Thymus (tissue), 14 donors: ENCODE results near the gene TANGO6. TPM values are rescaled to one million over a fixed set of nuclear protein-coding genes. Genes with fewer than 3 reads are reported as not detected.

Source experiments
- DNase-seq, 9 donors: peaks; one replicate each; pipeline ENCODE4 v3.0.0-alpha.2; 2013; ENCODE audit warnings: low spot score in 9 of 9, low read depth in 6 of 9, missing footprints in 1 of 9
- H3K27ac ChIP-seq, 2 donors: one replicate each; pipeline ENCODE4 v1.5.1; 2013; ENCODE audit warnings: control low read depth in 1 of 2, low read depth in 1 of 2, low read length in 1 of 2, mild to moderate bottlenecking in 1 of 2, moderate library complexity in 1 of 2
- H3K27me3 ChIP-seq, 2 donors: one replicate each; pipeline ENCODE4 v1.5.1; 2013; ENCODE audit warnings: low read length in 1 of 2; ENCODE audit not compliant: control insufficient read depth in 2 of 2, insufficient read depth in 1 of 2
- H3K36me3 ChIP-seq, 2 donors: one replicate each; pipeline ENCODE4 v1.5.1; 2013; ENCODE audit warnings: low read length in 1 of 2, mild to moderate bottlenecking in 1 of 2, moderate library complexity in 1 of 2; ENCODE audit not compliant: control insufficient read depth in 2 of 2, insufficient read depth in 2 of 2
- H3K4me1 ChIP-seq, 2 donors: one replicate each; pipeline ENCODE4 v1.5.1; 2013; ENCODE audit warnings: low read length in 2 of 2; ENCODE audit not compliant: control insufficient read depth in 2 of 2, insufficient read depth in 2 of 2
- H3K4me3 ChIP-seq, 2 donors: one replicate each; pipeline ENCODE4 v1.5.1; 2013; ENCODE audit warnings: low read length in 2 of 2, control low read depth in 1 of 2, mild to moderate bottlenecking in 1 of 2
- H3K9me3 ChIP-seq, 2 donors: one replicate each; pipeline ENCODE4 v1.5.1; 2013; ENCODE audit warnings: low read length in 1 of 2, mild to moderate bottlenecking in 1 of 2; ENCODE audit not compliant: control insufficient read depth in 2 of 2, insufficient read depth in 1 of 2
- WGBS: extraction: QIAGEN DNeasy Blood & Tissue Kit; methylation state at CpG from one replicate; pipeline ENCODE4 v1.1.7; 2013; 5-methylcytosine and 5-hydroxymethylcytosine counted together
- long read RNA-seq, 10 donors: transcript quantifications; one replicate each; lab custom pipeline, GENCODE V29; 2026
- polyA plus RNA-seq: library from polyadenylated mRNA; stranded (reverse); fragments of 200-250 nt; gene quantifications from one replicate; pipeline ENCODE4 v1.2.3, GENCODE V29; 2013
- total RNA-seq: library from RNA; stranded (reverse); fragments of 120-200 nt; gene quantifications from one replicate; pipeline ENCODE4 v1.2.4, GENCODE V29; 2013
- donor health status: healthy.

The TANGO6 gene
- total RNA-seq (9.1 TPM), polyA plus RNA-seq (3.2 TPM)
- long read RNA-seq, donor 1, full-length matches to known transcripts = 1 of 1 reads
- long read RNA-seq, donor 1, partial matches to known transcripts = 0 of 1 reads
- long read RNA-seq, donor 1, other reads (novel, unspliced or antisense) = 0 of 1 reads
- long read RNA-seq, donor 2 = 0 reads
- long read RNA-seq, donor 3 = 0 reads
- long read RNA-seq, donor 4, partial matches to known transcripts = 0 of 1 reads
- long read RNA-seq, donor 4, other reads (novel, unspliced or antisense) = 0 of 1 reads
- long read RNA-seq, donor 5, full-length matches to known transcripts = 2 of 2 reads
- long read RNA-seq, donor 5, partial matches to known transcripts = 0 of 2 reads
- long read RNA-seq, donor 5, other reads (novel, unspliced or antisense) = 0 of 2 reads
- long read RNA-seq, donor 6, full-length matches to known transcripts = 3 of 3 reads
- long read RNA-seq, donor 6, partial matches to known transcripts = 0 of 3 reads
- long read RNA-seq, donor 6, other reads (novel, unspliced or antisense) = 0 of 3 reads
- long read RNA-seq, donor 7 = 0 reads
- long read RNA-seq, donor 8 = 0 reads
- long read RNA-seq, donor 9 = 0 reads
- long read RNA-seq, donor 10 = 0 reads

DNA sequence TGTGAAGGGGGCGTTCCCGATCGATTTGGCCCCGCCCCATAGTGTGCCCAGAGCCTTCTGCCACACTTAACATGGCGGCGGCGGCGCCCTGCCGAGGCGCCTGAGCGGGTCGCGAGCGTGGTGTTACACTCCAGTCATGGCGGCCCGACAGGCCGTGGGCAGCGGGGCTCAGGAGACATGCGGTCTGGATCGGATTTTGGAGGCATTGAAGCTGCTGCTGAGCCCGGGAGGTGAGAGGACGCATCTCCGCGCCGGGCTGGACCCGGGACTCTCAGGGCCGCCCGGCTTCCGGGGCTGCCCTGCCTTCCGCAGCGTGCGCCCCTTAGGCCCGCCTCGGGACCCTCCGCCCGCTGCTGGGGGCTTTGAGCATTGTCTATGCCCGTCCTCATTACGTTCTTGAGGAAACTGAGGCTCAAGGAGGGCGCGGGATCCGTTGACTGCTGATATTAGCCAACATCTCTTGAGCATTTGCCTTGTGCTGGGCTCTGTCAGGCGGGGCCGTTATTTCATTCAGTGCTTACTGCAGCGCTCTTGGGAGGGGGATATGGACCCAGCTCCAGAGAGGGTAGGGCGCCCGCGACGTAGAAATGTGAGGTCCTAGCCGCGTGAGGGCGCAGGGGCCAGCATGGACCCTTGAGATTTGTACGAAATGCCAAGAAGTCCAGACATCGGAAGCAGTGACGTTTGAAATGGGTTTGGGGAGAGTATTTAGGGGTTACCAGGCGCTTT is at the start of gene TANGO6:
TSS of gene TANGO6 (plus strand) at position 50 of the 729 bp plus-strand sequence. CDS start at position 137, 87 bp downstream.
- H3K4me1 ChIP-seq = peaks cover 10% of the 10 kb centered on the region in 2 donors
- H3K27ac ChIP-seq = peak within 1 kb of the TSS; percentile 65 to 92
- no peaks in the 10 kb centered on the region for H3K9me3 ChIP-seq
- peak; percentile 71 to 94 (median 83) for DNase-seq
- H3K36me3 ChIP-seq = no peaks in the 10 kb centered on the region
- H3K4me3 ChIP-seq = peak within 1 kb of the TSS; percentile 59 to 80
- H3K27me3 ChIP-seq = no peaks in the 10 kb centered on the region
- under 1% methylated on average over 55 of the region's 55 CpGs for WGBS

DNA sequence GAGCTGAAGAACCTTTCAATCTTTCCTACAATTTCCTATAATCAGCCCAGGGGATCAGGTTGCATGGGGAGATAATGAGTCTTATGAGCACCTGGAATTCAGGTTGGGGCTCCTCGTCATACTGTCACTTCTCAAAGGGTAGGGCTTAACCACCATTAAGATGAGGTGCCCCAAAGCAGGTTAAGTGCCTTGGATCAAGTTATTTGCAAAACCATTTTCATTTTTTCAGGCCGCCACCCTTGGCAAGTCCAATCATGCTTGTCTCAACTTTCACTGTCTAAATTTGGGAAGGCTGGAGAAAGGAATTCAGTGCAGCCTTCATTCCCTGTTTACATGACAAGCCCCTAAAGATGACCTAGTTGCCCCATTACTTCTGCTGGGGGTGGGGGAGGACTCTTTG is 44.9 kb upstream of the TANGO6 start:
- WGBS = 94% methylated on average over 2 of the region's 2 CpGs
- H3K36me3 ChIP-seq = no peaks in the 10 kb centered on the region
- H3K4me3 ChIP-seq = no peak overlapping the region
- DNase-seq = no peak
- no peaks in the 10 kb centered on the region for H3K27me3 ChIP-seq
- peaks cover 2 to 8% of the 10 kb centered on the region in 2 donors for H3K4me1 ChIP-seq
- no peak overlapping the region for H3K27ac ChIP-seq
- H3K9me3 ChIP-seq = no peaks in the 10 kb centered on the region

DNA sequence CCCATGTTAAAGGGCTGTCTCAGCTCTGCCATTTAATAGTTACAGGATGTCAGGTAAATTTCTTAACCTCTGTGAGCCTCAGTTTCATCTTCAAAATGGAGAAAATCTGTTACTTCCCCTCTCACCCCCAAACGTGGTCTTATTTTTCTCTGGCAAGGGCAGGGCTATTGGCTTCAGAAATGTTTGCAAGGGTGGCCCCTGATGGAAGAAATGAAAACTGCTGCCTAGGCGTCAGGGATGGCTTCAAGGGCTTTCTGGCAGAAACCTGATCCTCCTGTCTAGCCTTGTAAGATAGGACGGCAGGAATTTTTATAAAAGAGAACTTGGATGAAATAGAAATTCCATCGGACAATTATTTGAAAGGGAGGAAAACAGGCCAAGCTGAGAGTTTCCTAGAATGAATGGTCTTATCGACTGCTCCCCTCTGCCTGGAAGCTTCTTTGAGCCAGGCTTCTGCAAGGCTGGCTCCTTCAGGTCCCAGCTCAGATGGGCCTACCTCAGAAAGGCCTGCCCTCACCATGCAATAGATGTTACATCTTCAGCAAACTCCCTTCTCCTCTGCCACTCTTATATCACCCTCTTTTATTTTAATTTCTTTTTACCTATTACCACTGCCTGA is 43.0 kb upstream of the TANGO6 start:
- H3K4me1 ChIP-seq = peaks cover 2 to 8% of the 10 kb centered on the region in 2 donors
- no peaks in the 10 kb centered on the region for H3K27me3 ChIP-seq
- DNase-seq = peak in 7 of 9 donors; percentile 67 to 91 (median 73)
- peak overlapping the region; percentile 46 to 52 for H3K27ac ChIP-seq
- H3K4me3 ChIP-seq = no peak overlapping the region
- 38% methylated on average over 5 of the region's 5 CpGs for WGBS
- no peaks in the 10 kb centered on the region for H3K36me3 ChIP-seq
- H3K9me3 ChIP-seq = no peaks in the 10 kb centered on the region

DNA sequence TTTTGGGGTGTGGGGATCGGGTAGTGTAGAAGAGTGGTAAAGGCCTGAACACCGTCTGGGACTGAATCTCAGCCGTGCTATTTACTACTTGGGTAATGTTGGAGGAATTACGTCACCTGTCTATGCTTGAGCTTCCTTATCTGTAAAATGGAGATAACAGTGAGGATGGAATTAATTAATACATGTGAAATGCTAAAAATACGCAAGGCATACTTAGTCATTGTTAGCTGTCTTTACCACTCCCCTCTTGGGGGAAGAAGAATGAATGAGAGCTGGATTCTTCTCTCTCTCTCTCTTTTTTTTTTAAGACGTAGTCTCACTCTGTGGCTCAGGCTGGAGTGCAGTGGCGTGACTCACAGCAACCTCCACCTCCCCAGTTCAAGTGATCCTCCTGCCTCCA is 41.1 kb upstream of the TANGO6 start:
- Histone ChIP-seq H3K4me3 (no peak overlapping the region), H3K4me1 (peaks cover 2 to 8% of the 10 kb centered on the region in 2 donors), H3K27ac (no peak overlapping the region), H3K27me3 (no peaks in the 10 kb centered on the region), H3K36me3 (no peaks in the 10 kb centered on the region), H3K9me3 (no peaks in the 10 kb centered on the region)
- no peak for DNase-seq
- WGBS = 98% methylated on average over 7 of the region's 7 CpGs

DNA sequence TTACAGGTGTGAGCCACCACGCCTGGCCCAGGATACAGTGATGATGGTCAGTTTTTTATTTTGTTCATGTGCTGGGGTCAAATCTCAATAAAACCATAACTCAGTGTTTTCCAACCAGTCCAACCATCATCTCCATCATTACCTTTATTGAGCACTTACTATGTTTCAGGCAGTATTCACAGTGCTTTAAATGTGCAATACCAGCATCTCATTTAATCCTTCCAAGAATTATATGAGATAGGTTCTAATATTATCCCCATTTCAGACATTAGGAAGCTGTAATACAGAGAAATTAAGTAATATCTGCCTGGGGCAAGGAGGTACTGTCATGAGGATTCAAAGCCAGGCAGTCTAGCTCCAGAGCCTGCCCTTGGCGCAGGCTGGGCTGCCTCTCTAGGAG is 36.9 kb upstream of the TANGO6 start:
- DNase-seq = no peak
- no peak overlapping the region for H3K27ac ChIP-seq
- H3K36me3 ChIP-seq = no peaks in the 10 kb centered on the region
- H3K9me3 ChIP-seq = no peaks in the 10 kb centered on the region
- H3K4me1 ChIP-seq = no peaks in the 10 kb centered on the region
- WGBS = over 99% methylated on average over 2 of the region's 2 CpGs
- H3K4me3 ChIP-seq = no peak overlapping the region
- no peaks in the 10 kb centered on the region for H3K27me3 ChIP-seq

DNA sequence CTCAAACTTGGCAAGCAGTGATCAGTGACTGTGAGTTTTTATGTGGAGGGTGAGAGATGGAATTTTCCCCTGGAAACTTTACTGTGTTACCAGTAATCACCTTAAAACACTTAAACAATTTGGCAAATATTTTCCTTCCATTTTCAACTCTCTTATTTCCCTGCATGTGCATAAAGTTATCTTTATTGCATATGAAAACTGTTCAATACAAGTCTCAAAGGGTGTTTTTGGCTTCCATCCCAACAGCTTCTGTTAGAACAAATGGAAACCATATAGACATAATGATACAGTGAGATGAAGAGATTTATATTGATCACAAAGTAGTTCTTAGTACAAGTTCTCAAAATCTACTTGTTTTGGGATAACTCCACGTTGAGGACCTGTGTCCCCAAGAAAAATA is 36.4 kb upstream of the TANGO6 start:
- H3K9me3 ChIP-seq = no peaks in the 10 kb centered on the region
- no peak overlapping the region for H3K4me3 ChIP-seq
- no peaks in the 10 kb centered on the region for H3K36me3 ChIP-seq
- no peak overlapping the region for H3K27ac ChIP-seq
- DNase-seq = no peak
- H3K4me1 ChIP-seq = no peaks in the 10 kb centered on the region
- 88% methylated on average over 1 of the region's 1 CpG for WGBS
- H3K27me3 ChIP-seq = no peaks in the 10 kb centered on the region

DNA sequence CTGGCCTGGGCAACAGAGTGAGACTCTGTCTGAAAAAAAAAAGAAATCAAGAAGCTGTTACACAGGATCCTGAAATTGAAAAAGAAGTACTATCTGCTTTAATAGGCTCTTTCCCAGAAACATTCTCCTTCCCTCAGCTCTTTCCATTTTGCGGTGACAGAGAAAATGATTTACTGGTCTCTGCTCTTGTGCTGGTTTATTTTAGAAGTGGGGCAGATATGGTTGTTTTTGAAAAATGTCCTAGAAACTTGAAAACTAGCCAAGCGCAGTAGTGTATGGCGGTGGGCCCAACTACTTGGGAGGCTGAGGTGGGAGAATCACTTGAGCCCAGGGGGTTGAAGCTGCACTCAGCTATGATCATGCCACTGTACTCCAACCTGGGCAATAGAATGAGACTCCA is 28.8 kb upstream of the TANGO6 start:
- Histone ChIP-seq H3K9me3 (no peaks in the 10 kb centered on the region), H3K4me3 (no peak overlapping the region), H3K4me1 (no peaks in the 10 kb centered on the region), H3K27ac (no peak overlapping the region), H3K27me3 (no peaks in the 10 kb centered on the region), H3K36me3 (peaks cover 0 to 4% of the 10 kb centered on the region in 2 donors)
- no peak for DNase-seq
- WGBS = 98% methylated on average over 3 of the region's 3 CpGs

DNA sequence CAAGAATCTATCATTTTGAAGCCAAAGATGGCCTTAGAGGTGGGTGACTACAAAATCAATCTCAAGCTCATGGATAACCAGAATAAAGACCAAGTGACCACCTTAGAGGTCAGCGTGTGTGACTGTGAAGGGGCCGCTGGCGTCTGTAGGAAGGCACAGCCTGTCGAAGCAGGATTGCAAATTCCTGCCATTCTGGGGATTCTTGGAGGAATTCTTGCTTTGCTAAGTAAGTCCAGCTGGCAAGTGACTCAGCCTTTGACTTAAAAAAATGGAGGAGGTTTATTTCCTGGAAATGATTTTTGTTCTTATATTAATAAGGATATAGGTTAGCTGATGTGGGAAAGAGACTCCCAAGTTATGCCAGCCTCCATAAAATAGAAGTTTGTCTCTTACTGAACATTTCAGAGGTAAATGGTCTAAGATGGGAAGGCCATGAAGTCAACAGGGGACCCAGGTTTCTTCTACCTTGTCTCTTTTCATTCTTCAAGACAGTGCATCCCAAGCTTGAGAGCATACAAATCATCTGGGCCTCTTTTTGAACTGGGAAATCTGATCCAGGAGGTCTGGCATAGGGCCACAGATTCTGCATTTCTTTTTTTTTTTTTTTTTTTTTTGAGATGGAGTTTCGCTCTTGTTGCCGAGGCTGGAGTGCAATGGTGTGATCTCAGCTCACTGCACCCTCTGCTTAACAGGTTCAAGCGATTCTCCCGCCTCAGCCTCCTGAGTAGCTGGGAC is 19.8 kb upstream of the TANGO6 start:
- 96% methylated on average over 8 of the region's 8 CpGs for WGBS
- DNase-seq = no peak
- Histone ChIP-seq H3K27me3 (no peaks in the 10 kb centered on the region), H3K4me3 (no peak overlapping the region), H3K27ac (no peak overlapping the region), H3K4me1 (no peaks in the 10 kb centered on the region), H3K9me3 (no peaks in the 10 kb centered on the region), H3K36me3 (peaks cover 0 to 7% of the 10 kb centered on the region in 2 donors)
